Bronchial epithelial cell (primary cell): ENCODE results near the gene RSBN1L. TPM values are rescaled to one million over a fixed set of nuclear protein-coding genes. Genes with fewer than 3 reads are reported as not detected.

Experiments used
- DNase-seq: peaks from one replicate; pipeline ENCODE4 v3.0.0-alpha.2; 2010; ENCODE audit warnings: low read depth
- FAIRE-seq: peaks from 2 replicates; lab custom pipeline; 2011; peaks lifted over from hg19 to GRCh38; lab: Jason Lieb, UNC
- H3K27me3 ChIP-seq: 2 replicates; pipeline ENCODE4 v1.5.1; 2011; ENCODE audit warnings: low read length; ENCODE audit not compliant: control insufficient read depth, insufficient read depth
- H3K36me3 ChIP-seq: 2 replicates; pipeline ENCODE4 v1.5.1; 2011; ENCODE audit warnings: low read length; ENCODE audit not compliant: control insufficient read depth, insufficient read depth
- H3K4me3 ChIP-seq: 2 replicates; pipeline ENCODE4 v1.5.1; 2011; ENCODE audit warnings: mild to moderate bottlenecking, low read depth, low read length, control low read depth
- CTCF ChIP-seq: IDR thresholded peaks from 2 replicates; pipeline ENCODE4 v1.5.1; 2011; ENCODE audit warnings: mild to moderate bottlenecking, moderate library complexity, low read length, control low read depth, inconsistent platforms; ENCODE audit not compliant: insufficient read depth, severe bottlenecking
- total RNA-seq: library from RNA; depleted of rRNA; stranded (reverse); fragments of >200 nt; gene quantifications from 2 replicates; pipeline ENCODE4 v1.2.1, GENCODE V29; 2014

RSBN1L gene
- total RNA-seq, 1 donor from 2014 or later: 17.9 TPM

GRCh38 chr7:77791956-77792355, 95.7 kb downstream of the RSBN1L start:
- TF ChIP-seq CTCF: no peak
- no peaks in the 10 kb centered on the region for H3K27me3 ChIP-seq
- no peak overlapping the region for H3K4me3 ChIP-seq
- FAIRE-seq (no peak), DNase-seq (no peak)
- no peaks in the 10 kb centered on the region for H3K36me3 ChIP-seq

GRCh38 chr7:77794000-77794399, 97.7 kb downstream of the RSBN1L start:
- FAIRE-seq (no peak), DNase-seq (peak; percentile 45)
- Histone ChIP-seq H3K27me3 (no peaks in the 10 kb centered on the region), H3K4me3 (no peak overlapping the region), H3K36me3 (no peaks in the 10 kb centered on the region)
- TF ChIP-seq CTCF: no peak

- no peak for FAIRE-seq
- Histone ChIP-seq H3K4me3 (no peak overlapping the region), H3K36me3 (no peaks in the 10 kb centered on the region), H3K27me3 (no peaks in the 10 kb centered on the region)
- DNase-seq: no peak
- TF ChIP-seq CTCF: no peak
Measured at GRCh38 chr7:77796109-77796508, 99.8 kb downstream of the RSBN1L start.

GRCh38 chr7:77796960-77797359, 100.7 kb downstream of the RSBN1L start:
- DNase-seq: no peak
- no peak for TF ChIP-seq CTCF
- FAIRE-seq: no peak
- peak overlapping the region; percentile 96 for H3K4me3 ChIP-seq
- no peaks in the 10 kb centered on the region for H3K27me3 ChIP-seq
- no peaks in the 10 kb centered on the region for H3K36me3 ChIP-seq

- Histone ChIP-seq H3K36me3 (no peaks in the 10 kb centered on the region), H3K4me3 (peak overlapping the region; percentile 96), H3K27me3 (no peaks in the 10 kb centered on the region)
- no peak for DNase-seq
- no peak for FAIRE-seq
- TF ChIP-seq CTCF: no peak
Measured at GRCh38 chr7:77797734-77798393, 101.6 kb downstream of the RSBN1L start.

- peak; percentile 76 for TF ChIP-seq CTCF
- H3K27me3 ChIP-seq: no peaks in the 10 kb centered on the region
- no peak for FAIRE-seq
Measured at GRCh38 chr7:77798394-77799077, 102.3 kb downstream of the RSBN1L start, which contains the start of the genes PHTF2 and TMEM60. Gene PHTF2, plus strand, starts transcription at chr7:77798773. Gene TMEM60, minus strand, starts transcription at chr7:77798434. Its CDS starts 4,061 bp downstream, at chr7:77794373.

More at GRCh38 chr7:77798394-77799077, 102.3 kb downstream of the RSBN1L start, which contains the start of the genes PHTF2 and TMEM60:
- Histone ChIP-seq H3K4me3 (peak within 1 kb of the TSS; percentile 96), H3K36me3 (no peaks in the 10 kb centered on the region)
- DNase-seq: peak; percentile 99
